22Rv1 (cell line): ENCODE results near the gene NRDC.

Experiments
- ZFX ChIP-seq: fragments of 450-650 bp; IDR thresholded peaks from 2 replicates; pipeline ENCODE4 v1.6.1; 2017; ENCODE audit warnings: antibody characterized with exemption, borderline replicate concordance
- TF ChIP-seq, protein P1 (sequence below): fragments of 450-650 bp; IDR thresholded peaks from 2 replicates; pipeline ENCODE4 v1.5.1; 2017; ENCODE audit warnings: mild to moderate bottlenecking

DNA sequence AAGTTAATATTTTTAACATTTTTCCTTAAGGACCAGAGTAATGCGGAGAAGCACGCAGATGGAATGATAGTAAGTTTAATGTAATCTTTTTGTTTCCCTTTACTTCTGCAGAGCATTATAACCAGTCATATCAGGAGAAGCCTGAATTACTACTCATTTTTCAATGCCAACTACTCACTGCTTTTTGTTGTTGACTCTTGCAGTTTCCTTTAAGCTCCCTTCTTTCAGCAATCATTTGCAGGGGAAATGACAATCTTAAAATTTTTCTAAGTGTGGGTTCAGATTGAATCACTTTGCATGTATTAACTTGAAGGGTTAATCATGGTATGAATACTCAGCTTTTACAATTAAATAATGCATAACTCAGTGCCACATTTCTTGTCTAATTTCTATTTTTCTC, 122.2 kb downstream of the NRDC start:
- TF ChIP-seq, protein P1, sequence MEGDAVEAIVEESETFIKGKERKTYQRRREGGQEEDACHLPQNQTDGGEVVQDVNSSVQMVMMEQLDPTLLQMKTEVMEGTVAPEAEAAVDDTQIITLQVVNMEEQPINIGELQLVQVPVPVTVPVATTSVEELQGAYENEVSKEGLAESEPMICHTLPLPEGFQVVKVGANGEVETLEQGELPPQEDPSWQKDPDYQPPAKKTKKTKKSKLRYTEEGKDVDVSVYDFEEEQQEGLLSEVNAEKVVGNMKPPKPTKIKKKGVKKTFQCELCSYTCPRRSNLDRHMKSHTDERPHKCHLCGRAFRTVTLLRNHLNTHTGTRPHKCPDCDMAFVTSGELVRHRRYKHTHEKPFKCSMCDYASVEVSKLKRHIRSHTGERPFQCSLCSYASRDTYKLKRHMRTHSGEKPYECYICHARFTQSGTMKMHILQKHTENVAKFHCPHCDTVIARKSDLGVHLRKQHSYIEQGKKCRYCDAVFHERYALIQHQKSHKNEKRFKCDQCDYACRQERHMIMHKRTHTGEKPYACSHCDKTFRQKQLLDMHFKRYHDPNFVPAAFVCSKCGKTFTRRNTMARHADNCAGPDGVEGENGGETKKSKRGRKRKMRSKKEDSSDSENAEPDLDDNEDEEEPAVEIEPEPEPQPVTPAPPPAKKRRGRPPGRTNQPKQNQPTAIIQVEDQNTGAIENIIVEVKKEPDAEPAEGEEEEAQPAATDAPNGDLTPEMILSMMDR: no peak
- no peak for TF ChIP-seq ZFX
